Gastroesophageal sphincter (tissue), 4 donors: ENCODE results near the gene ARHGEF16. TPM values are rescaled to one million over a fixed set of nuclear protein-coding genes. Genes with fewer than 3 reads are reported as not detected.
A peak's percentile ranks its signal among the peaks of the same experiment; 100 is the strongest.

Experiments
- ATAC-seq: fragments of 150-250 bp; one replicate; pipeline ENCODE4 v1.9.1; 2016; ENCODE audit warnings: mild to moderate bottlenecking, moderate library complexity
- H3K27ac ChIP-seq, 4 donors: fragments of 200-600 bp; sonication (generic) in 3 of 4; 1 replicate in 3 of 4; 2 replicates in 1 of 4; pipeline ENCODE4 v1.5.1; 2016 to 2019
- H3K27me3 ChIP-seq: fragments of 200-600 bp; sonication (generic); one replicate; pipeline ENCODE4 v1.5.1; 2019
- H3K36me3 ChIP-seq, 2 donors: fragments of 200-600 bp; sonication (generic); one replicate each; pipeline ENCODE4 v1.5.1; 2019; ENCODE audit warnings: control low read depth in 1 of 2
- H3K4me1 ChIP-seq, 3 donors: fragments of 200-600 bp; sonication (generic); 1 replicate in 2 of 3; 2 replicates in 1 of 3; pipeline ENCODE4 v1.5.1; 2016 to 2019; ENCODE audit warnings: control low read depth in 2 of 3
- H3K4me3 ChIP-seq, 2 donors: fragments of 200-600 bp; sonication (generic); one replicate each; pipeline ENCODE4 v1.5.1; 2019; ENCODE audit warnings: mild to moderate bottlenecking in 1 of 2, moderate library complexity in 1 of 2
- H3K9me3 ChIP-seq, 3 donors: fragments of 200-600 bp; sonication (generic); one replicate each; pipeline ENCODE4 v1.5.1; 2017 to 2019; ENCODE audit warnings: control low read depth in 2 of 3
- EP300 ChIP-seq: sonication (generic); formaldehyde crosslinking; IDR thresholded peaks from one replicate; pipeline ENCODE4 v1.6.1; 2017; ENCODE audit warnings: antibody characterized with exemption, mild to moderate bottlenecking
- POLR2A ChIP-seq, 2 donors: fragments of 450-650 bp; IDR thresholded peaks; one replicate each; pipeline ENCODE4 v1.6.1; 2017; ENCODE audit warnings: antibody characterized with exemption in 2 of 2, mild to moderate bottlenecking in 2 of 2, moderate library complexity in 1 of 2
- POLR2AphosphoS5 ChIP-seq: sonication (generic); formaldehyde crosslinking; IDR thresholded peaks from one replicate; pipeline ENCODE4 v1.6.1; 2017; ENCODE audit warnings: antibody characterized with exemption
- WGBS, 2 donors: methylation state at CpG; one replicate each; pipeline ENCODE4 v1.1.5; 2018; ENCODE audit warnings: low coverage in 1 of 2; 5-methylcytosine and 5-hydroxymethylcytosine counted together
- total RNA-seq, 4 donors: library from RNA; depleted of rRNA; stranded (reverse); fragments of >200 nt; gene quantifications; one replicate each; pipeline ENCODE4 v1.1.0, GENCODE V29; 2016
- TF ChIP-seq, protein P1 (sequence below), 4 experiments: fragments of 200-600 bp in 2 of 4; fragments of 450-650 bp in 2 of 4; sonication (generic) in 1 of 4; IDR thresholded peaks; one replicate each; pipeline ENCODE4 v1.5.1; 2017 to 2019; ENCODE audit warnings: antibody characterized with exemption in 4 of 4, mild to moderate bottlenecking in 2 of 4, moderate library complexity in 2 of 4

Gene ARHGEF16
- total RNA-seq, 4 donors from 2014 or later, result 0.54 to 2.3 (median 0.87) TPM

DNA sequence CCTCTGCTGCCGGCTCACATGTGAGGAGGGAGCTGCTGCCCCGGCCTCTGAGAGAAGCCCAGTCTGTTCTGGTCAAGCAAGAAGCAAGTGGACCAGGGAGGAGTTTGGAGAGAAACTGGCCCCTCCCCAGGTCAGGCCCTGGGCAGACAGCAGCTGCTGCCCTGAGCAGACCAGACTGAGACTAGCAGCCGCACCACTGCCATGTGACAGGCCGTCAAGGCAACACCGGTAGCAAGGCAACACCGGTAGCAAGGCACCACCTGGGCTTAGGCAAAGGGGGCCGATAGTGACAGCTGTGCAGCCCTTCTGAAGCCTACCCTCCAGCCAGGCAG lies 50.3 kb downstream of the ARHGEF16 start:
- H3K4me3 ChIP-seq, result no peak overlapping the region
- no peaks in the 10 kb centered on the region for H3K9me3 ChIP-seq
- no peak for ATAC-seq
- H3K36me3 ChIP-seq, result peaks cover 0 to 13% of the 10 kb centered on the region in 2 donors
- peaks cover 0 to 11% (median 0%) of the 10 kb centered on the region in 3 donors for H3K4me1 ChIP-seq
- no CpG with 5 or more reads among the region's 7 CpGs for WGBS, 2 donors
- H3K27ac ChIP-seq, result peak overlapping the region in 3 of 4 donors; percentile 13 to 63 (median 47)
- TF ChIP-seq, protein P1, sequence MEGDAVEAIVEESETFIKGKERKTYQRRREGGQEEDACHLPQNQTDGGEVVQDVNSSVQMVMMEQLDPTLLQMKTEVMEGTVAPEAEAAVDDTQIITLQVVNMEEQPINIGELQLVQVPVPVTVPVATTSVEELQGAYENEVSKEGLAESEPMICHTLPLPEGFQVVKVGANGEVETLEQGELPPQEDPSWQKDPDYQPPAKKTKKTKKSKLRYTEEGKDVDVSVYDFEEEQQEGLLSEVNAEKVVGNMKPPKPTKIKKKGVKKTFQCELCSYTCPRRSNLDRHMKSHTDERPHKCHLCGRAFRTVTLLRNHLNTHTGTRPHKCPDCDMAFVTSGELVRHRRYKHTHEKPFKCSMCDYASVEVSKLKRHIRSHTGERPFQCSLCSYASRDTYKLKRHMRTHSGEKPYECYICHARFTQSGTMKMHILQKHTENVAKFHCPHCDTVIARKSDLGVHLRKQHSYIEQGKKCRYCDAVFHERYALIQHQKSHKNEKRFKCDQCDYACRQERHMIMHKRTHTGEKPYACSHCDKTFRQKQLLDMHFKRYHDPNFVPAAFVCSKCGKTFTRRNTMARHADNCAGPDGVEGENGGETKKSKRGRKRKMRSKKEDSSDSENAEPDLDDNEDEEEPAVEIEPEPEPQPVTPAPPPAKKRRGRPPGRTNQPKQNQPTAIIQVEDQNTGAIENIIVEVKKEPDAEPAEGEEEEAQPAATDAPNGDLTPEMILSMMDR (IDR thresholded peaks at IDR 0.05), result no peak
- TF ChIP-seq POLR2AphosphoS5 (no peak), EP300 (no peak), POLR2A (IDR thresholded peaks at IDR 0.05) (no peak)
- no peaks in the 10 kb centered on the region for H3K27me3 ChIP-seq

DNA sequence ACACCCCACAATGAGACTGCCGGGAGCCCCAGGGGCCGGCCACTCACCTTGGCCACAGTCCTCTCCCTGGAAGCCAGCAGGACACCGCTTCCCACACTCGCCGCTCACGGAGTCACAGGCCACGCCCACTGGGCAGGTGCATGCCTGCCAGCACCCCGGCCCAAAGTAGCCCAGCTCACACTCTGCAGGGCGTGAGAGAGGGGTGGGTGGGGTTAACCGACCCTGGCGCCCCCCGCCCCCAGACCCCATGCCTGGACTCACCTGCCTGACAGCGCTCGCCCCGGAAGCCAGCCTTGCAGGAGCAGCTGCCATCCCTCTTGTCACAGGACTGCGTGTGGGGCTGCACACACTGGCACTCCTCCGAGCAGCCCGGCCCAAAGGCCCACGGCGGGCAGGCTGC lies 50.7 kb downstream of the ARHGEF16 start:
- peaks cover 0 to 11% (median 0%) of the 10 kb centered on the region in 3 donors for H3K4me1 ChIP-seq
- H3K27me3 ChIP-seq, result no peaks in the 10 kb centered on the region
- no peak for TF ChIP-seq POLR2AphosphoS5
- TF ChIP-seq POLR2A (IDR thresholded peaks at IDR 0.05), result no peak
- no peak for TF ChIP-seq EP300
- TF ChIP-seq, protein P1 (IDR thresholded peaks at IDR 0.05), result no peak
- H3K27ac ChIP-seq, result peak overlapping the region in 1 of 4 donors; percentile 63
- no peak overlapping the region for H3K4me3 ChIP-seq
- no peaks in the 10 kb centered on the region for H3K9me3 ChIP-seq
- WGBS, 2 donors, result 0% methylated on average over 1 of the region's 20 CpGs; no CpG with 5 or more reads in 1 of the 2 donors
- no peak for ATAC-seq
- peaks cover 0 to 13% of the 10 kb centered on the region in 2 donors for H3K36me3 ChIP-seq

DNA sequence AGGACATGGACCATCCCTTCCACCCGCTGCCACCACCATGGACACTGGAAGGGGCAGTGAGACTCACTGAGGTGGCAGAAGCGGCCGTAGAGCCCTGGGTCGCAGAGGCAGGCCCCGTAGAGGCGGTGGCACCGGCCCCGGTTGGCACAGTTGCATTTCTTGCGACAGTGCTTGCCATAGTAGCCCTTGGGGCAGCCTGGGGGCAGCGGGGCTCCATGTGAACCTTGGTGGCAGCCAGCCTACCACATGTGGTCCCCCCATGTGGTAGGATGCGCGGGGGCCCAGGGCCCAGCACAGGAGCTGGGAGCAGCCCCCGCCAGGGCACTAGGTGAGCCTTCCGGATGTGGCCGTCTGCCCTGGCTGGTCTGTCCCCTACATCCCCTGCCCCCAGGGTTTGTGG lies 51.6 kb downstream of the ARHGEF16 start:
- no peak for ATAC-seq
- Histone ChIP-seq H3K4me3 (no peak overlapping the region), H3K36me3 (peaks cover 0 to 4% of the 10 kb centered on the region in 2 donors), H3K4me1 (peaks cover 0 to 11% (median 0%) of the 10 kb centered on the region in 3 donors), H3K27me3 (no peaks in the 10 kb centered on the region), H3K9me3 (no peaks in the 10 kb centered on the region), H3K27ac (no peak overlapping the region)
- no CpG with 5 or more reads among the region's 15 CpGs for WGBS, 2 donors
- TF ChIP-seq POLR2A (IDR thresholded peaks at IDR 0.05), result no peak
- no peak for TF ChIP-seq EP300
- no peak for TF ChIP-seq POLR2AphosphoS5
- TF ChIP-seq, protein P1 (IDR thresholded peaks at IDR 0.05), result no peak

DNA sequence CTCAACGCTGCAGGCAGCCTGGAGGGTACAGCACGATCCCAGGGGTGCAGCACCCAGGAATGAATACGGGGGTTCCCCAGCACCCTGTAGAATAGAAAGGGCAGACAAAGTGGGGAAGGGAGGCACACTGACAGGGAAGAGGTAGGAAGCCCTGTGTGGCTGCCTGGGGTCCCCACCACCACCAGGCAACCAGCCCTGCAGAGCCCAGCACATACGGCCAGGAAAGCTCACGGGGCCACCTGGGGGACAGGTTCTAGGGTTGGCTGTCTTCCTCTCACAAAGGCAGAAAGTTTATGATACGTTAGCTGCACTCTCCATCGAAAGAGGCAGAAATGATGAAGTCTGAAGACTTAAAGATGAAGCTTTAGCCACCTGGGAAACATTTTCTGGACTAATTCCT lies 52.5 kb downstream of the ARHGEF16 start:
- H3K36me3 ChIP-seq, result peaks cover 0 to 12% of the 10 kb centered on the region in 2 donors
- no peak overlapping the region for H3K4me3 ChIP-seq
- H3K4me1 ChIP-seq, result peaks cover 0 to 11% (median 0%) of the 10 kb centered on the region in 3 donors
- TF ChIP-seq POLR2AphosphoS5, result no peak
- TF ChIP-seq EP300, result no peak
- no peak for TF ChIP-seq POLR2A (IDR thresholded peaks at IDR 0.05)
- TF ChIP-seq, protein P1 (IDR thresholded peaks at IDR 0.05), result no peak
- H3K27me3 ChIP-seq, result no peaks in the 10 kb centered on the region
- H3K9me3 ChIP-seq, result no peaks in the 10 kb centered on the region
- no peak for ATAC-seq
- no peak overlapping the region for H3K27ac ChIP-seq
- 90 to 100% methylated on average over 1 to 2 of the region's 7 CpGs for WGBS, 2 donors

DNA sequence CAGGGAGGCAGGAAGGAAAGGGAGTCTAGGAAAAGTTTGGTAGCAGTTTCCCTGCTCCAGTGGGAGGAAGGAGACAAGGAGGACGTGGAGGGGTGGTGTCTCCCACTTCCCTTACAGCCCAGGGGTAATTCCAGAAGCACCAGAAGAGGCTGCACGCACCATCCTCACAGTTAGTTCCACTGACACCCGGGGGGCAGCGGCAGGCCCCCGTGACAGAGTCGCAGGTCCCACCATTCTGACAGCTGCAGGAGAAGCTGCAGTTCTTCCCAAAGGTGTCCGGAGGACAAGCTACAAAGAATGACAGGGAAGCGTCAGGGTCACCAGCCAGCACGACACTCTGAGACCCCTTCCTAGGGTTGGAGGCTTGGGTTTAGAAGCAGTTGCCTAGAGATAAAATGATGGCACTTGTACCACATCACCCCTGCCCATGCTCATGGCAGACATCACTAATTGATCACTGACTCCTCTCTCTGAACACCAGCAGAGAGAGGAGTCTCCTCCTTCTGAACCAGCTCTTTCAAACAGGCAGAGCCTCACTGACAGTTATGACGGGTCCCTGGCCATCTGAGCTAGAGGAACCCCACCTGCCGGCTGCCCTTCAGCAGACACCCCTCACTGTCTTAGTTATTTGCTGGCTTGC lies 53.3 kb downstream of the ARHGEF16 start:
- Histone ChIP-seq H3K4me3 (no peak overlapping the region), H3K9me3 (no peaks in the 10 kb centered on the region), H3K36me3 (peaks cover 0 to 13% of the 10 kb centered on the region in 2 donors), H3K27ac (no peak overlapping the region), H3K27me3 (no peaks in the 10 kb centered on the region), H3K4me1 (peaks cover 0 to 11% (median 0%) of the 10 kb centered on the region in 3 donors)
- no peak for ATAC-seq
- 80% methylated on average over 1 of the region's 11 CpGs; no CpG with 5 or more reads in 1 of the 2 donors for WGBS, 2 donors
- TF ChIP-seq POLR2A (IDR thresholded peaks at IDR 0.05) (no peak), EP300 (no peak), POLR2AphosphoS5 (no peak)
- TF ChIP-seq, protein P1 (IDR thresholded peaks at IDR 0.05), result no peak
